Stimulated activated CD4-positive, alpha-beta T cell treated with anti-CD3 and anti-CD28 coated beads, TNF-alpha, amount 100 ng/mL, for 24 hours (primary cell): Measurements from ENCODE around the gene SLC36A2.
"Not testable (repeated sequence)": the region's sequence is repeated elsewhere in the genome, so short reads cannot be mapped to it uniquely, and the experiment has no call there.

Experiments used
- DNase-seq, 3 experiments: peaks; one replicate each; pipeline ENCODE4 v3.0.0-alpha.2; 2020; ENCODE audit warnings: low read depth in 3 of 3

The SLC36A2 gene

GRCh38 chr5:151347369-151347768, at the start of gene SLC36A2:
Gene SLC36A2, minus strand, starts transcription at chr5:151347559. Its CDS starts 99 bp downstream, at chr5:151347460.
- no peak for DNase-seq

- no peak for DNase-seq
These were observed 41.6 kb upstream of the SLC36A2 start for GRCh38 chr5:151388960-151389359.

GRCh38 chr5:151384106-151384505, 36.7 kb upstream of the SLC36A2 start:
- no peak for DNase-seq

- no peak for DNase-seq
These were observed 35.7 kb upstream of the SLC36A2 start for GRCh38 chr5:151383011-151383410.

GRCh38 chr5:151382576-151382975, 35.2 kb upstream of the SLC36A2 start:
- DNase-seq, result no peak

GRCh38 chr5:151381899-151382298, 34.5 kb upstream of the SLC36A2 start:
- no peak for DNase-seq

GRCh38 chr5:151378616-151379015, 31.3 kb upstream of the SLC36A2 start:
- DNase-seq, result no peak

GRCh38 chr5:151374539-151374938, 27.2 kb upstream of the SLC36A2 start:
- DNase-seq, result no peak

- DNase-seq, result not testable (repeated sequence)
These were observed 19.7 kb upstream of the SLC36A2 start for GRCh38 chr5:151367038-151367437.

- DNase-seq, result no peak
These were observed 16.3 kb upstream of the SLC36A2 start for GRCh38 chr5:151363673-151364072.

GRCh38 chr5:151362970-151363369, 15.6 kb upstream of the SLC36A2 start:
- no peak for DNase-seq

- DNase-seq, result no peak
These were observed 12.0 kb upstream of the SLC36A2 start for GRCh38 chr5:151359391-151359790.

- DNase-seq, result no peak
These were observed 10.4 kb upstream of the SLC36A2 start for GRCh38 chr5:151357792-151358191.

- DNase-seq, result no peak
These were observed 9.7 kb upstream of the SLC36A2 start for GRCh38 chr5:151357097-151357496.

GRCh38 chr5:151351671-151352070, 4.3 kb upstream of the SLC36A2 start:
- no peak for DNase-seq

GRCh38 chr5:151348789-151349188, 1.4 kb upstream of the SLC36A2 start:
- no peak for DNase-seq

- DNase-seq, result no peak
These were observed 1.4 kb downstream of the SLC36A2 start for GRCh38 chr5:151345808-151346478.

- DNase-seq, result no peak
These were observed 2.1 kb downstream of the SLC36A2 start for GRCh38 chr5:151345187-151345807.

GRCh38 chr5:151344088-151344487, 3.3 kb downstream of the SLC36A2 start:
- DNase-seq, result no peak

- no peak for DNase-seq
These were observed 7.4 kb downstream of the SLC36A2 start for GRCh38 chr5:151340004-151340403.

- DNase-seq, result no peak
These were observed 8.6 kb downstream of the SLC36A2 start for GRCh38 chr5:151338734-151339133.

GRCh38 chr5:151332857-151333256, 14.5 kb downstream of the SLC36A2 start:
- no peak for DNase-seq

GRCh38 chr5:151328734-151329133, 18.6 kb downstream of the SLC36A2 start:
- DNase-seq, result no peak

- DNase-seq, result no peak
These were observed 19.8 kb downstream of the SLC36A2 start for GRCh38 chr5:151327585-151327984.
